Measurements from ENCODE around the gene GJA5. TPM values are rescaled to one million over a fixed set of nuclear protein-coding genes. Genes with fewer than 3 reads are reported as not detected.

The GJA5 gene
- total RNA-seq, 4 donors from 2014 or later: 2.7 to 50.7 (median 20.2) TPM

DNA sequence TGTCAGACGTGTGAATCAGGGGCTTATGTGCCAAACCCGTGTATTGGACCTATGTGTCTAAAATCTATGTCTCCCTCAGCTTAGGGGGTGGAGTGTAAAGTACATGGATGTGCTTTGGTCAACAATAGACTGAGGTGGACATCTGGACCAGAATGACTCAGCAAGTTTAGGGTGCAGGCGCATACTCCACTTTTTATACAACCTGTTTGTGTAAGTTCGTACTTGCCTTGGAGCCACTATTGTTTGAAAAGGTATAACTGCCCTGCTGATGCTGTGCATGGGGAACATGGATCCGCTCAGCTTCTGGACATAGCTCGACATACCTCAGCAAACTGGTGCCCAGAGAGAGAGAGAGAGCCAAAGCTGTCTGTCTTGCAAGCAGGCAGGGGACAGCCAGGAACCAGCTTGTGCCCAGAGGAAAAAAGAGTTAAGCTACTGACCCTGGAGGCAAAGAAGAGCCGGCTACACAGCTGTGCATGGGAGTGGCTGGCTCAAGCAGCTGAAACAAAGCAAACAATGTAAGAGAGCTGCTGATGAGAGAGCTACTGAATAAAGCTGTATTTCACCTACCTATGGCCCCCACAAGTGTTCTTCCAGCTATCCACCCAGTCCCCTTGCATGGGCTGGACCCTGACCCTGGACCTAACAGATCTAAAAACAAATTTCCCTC is 41.2 kb downstream of the GJA5 start:
- Histone ChIP-seq H3K9me3 (no peaks in the 10 kb centered on the region), H3K4me3 (no peak overlapping the region), H3K36me3 (no peaks in the 10 kb centered on the region), H3K27ac (no peak overlapping the region), H3K27me3 (no peaks in the 10 kb centered on the region), H3K4me1 (no peaks in the 10 kb centered on the region)
- TF ChIP-seq, protein P1, sequence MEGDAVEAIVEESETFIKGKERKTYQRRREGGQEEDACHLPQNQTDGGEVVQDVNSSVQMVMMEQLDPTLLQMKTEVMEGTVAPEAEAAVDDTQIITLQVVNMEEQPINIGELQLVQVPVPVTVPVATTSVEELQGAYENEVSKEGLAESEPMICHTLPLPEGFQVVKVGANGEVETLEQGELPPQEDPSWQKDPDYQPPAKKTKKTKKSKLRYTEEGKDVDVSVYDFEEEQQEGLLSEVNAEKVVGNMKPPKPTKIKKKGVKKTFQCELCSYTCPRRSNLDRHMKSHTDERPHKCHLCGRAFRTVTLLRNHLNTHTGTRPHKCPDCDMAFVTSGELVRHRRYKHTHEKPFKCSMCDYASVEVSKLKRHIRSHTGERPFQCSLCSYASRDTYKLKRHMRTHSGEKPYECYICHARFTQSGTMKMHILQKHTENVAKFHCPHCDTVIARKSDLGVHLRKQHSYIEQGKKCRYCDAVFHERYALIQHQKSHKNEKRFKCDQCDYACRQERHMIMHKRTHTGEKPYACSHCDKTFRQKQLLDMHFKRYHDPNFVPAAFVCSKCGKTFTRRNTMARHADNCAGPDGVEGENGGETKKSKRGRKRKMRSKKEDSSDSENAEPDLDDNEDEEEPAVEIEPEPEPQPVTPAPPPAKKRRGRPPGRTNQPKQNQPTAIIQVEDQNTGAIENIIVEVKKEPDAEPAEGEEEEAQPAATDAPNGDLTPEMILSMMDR (IDR thresholded peaks at IDR 0.05): no peak
- TF ChIP-seq EP300 (IDR thresholded peaks at IDR 0.05) (no peak), POLR2A (IDR thresholded peaks at IDR 0.05) (no peak)
- WGBS, 2 donors: 85 to 90% methylated on average over 7 of the region's 7 CpGs
- DNase-seq (ENCODE audit: low spot score in 2 of 2): no peak

DNA sequence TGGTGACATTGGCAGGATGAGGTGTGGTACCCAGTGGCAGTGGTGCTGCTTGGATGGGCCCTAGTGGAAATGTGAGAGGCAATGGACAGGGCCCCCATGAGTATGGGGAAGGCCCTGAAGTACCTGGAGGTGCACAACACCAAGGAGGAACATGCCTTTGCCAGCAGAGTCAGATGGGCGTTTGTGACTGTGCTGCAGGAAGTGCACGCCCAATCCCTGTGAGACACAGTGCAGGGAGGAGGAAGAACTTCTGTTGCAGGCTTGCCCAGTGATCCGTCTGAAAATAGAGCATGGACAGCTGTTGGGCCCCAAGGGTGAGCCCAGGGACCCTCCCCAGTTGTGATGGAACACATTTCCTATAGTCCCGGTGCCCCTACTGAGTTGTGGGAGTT is 42.7 kb downstream of the GJA5 start:
- Histone ChIP-seq H3K4me1 (peaks cover 0 to 4% (median 0%) of the 10 kb centered on the region in 4 donors), H3K9me3 (no peaks in the 10 kb centered on the region), H3K27me3 (no peaks in the 10 kb centered on the region), H3K27ac (no peak overlapping the region), H3K4me3 (no peak overlapping the region), H3K36me3 (no peaks in the 10 kb centered on the region)
- TF ChIP-seq, protein P1 (IDR thresholded peaks at IDR 0.05): no peak
- TF ChIP-seq POLR2A (IDR thresholded peaks at IDR 0.05) (no peak), EP300 (IDR thresholded peaks at IDR 0.05) (no peak)
- DNase-seq (ENCODE audit: low spot score in 2 of 2): no peak
- WGBS, 2 donors: 46 to 70% methylated on average over 4 of the region's 4 CpGs

DNA sequence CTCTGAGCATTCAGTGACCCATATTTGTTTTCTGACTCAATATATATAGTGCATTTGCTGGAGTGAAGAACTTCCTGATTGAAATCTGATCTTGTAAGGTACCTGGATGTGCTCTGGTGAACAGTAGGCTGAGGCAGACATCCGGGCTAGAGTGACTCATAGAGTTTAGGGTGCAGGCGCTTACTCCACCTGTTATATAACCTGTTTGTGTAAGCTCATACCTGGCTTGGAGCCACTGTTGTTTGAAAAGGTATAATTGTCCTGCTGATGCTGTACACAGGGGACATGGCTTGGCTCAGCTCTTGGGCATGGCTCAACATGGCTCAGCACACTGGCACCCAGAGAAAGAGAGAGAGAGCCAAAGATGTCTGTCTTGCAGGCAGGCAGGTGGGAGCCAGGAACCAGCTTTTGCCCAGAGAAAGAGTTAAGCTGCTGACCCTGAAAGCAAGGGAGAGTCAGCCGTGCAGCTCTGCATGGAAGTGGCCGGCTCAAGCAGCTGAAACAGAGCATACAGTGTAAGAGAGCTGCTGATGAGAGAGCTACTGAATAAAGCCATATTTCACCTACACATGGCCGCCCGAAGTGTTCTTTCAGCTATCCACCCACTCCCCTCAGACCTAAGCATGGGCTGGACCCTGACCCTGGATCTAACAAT is 43.2 kb downstream of the GJA5 start:
- Histone ChIP-seq H3K4me3 (no peak overlapping the region), H3K4me1 (peaks cover 0 to 8% (median 0%) of the 10 kb centered on the region in 4 donors), H3K36me3 (no peaks in the 10 kb centered on the region), H3K27me3 (no peaks in the 10 kb centered on the region), H3K9me3 (no peaks in the 10 kb centered on the region), H3K27ac (no peak overlapping the region)
- TF ChIP-seq, protein P1 (IDR thresholded peaks at IDR 0.05): no peak
- no peak for TF ChIP-seq POLR2A (IDR thresholded peaks at IDR 0.05)
- no peak for TF ChIP-seq EP300 (IDR thresholded peaks at IDR 0.05)
- DNase-seq (ENCODE audit: low spot score in 2 of 2): no peak
- 76 to 78% methylated on average over 6 of the region's 6 CpGs for WGBS, 2 donors

GRCh38 chr1:147712605-147713004 is 47.8 kb downstream of the GJA5 start:
- Histone ChIP-seq H3K27ac (no peak overlapping the region), H3K4me3 (no peak overlapping the region), H3K36me3 (no peaks in the 10 kb centered on the region), H3K9me3 (no peaks in the 10 kb centered on the region), H3K4me1 (peaks cover 0 to 8% (median 0%) of the 10 kb centered on the region in 4 donors), H3K27me3 (no peaks in the 10 kb centered on the region)
- TF ChIP-seq, protein P1 (IDR thresholded peaks at IDR 0.05): no peak
- no peak for TF ChIP-seq EP300 (IDR thresholded peaks at IDR 0.05)
- no peak for TF ChIP-seq POLR2A (IDR thresholded peaks at IDR 0.05)
- no peak for DNase-seq (ENCODE audit: low spot score in 2 of 2)

Other genes with a start within 250 kb of the GJA5 start
- gene BCL9, start 219.1 kb downstream of the GJA5 start, total RNA-seq: 10 to 100 TPM in 3 of 4 donors, 1 to 10 TPM in 1; 9.6 to 16.5 (median 11.4) TPM
- 10 to 100 TPM; 13.7 to 29.4 (median 20.9) TPM for gene ACP6, start 90.1 kb downstream of the GJA5 start, total RNA-seq
- not detected for gene GJA8, start 142.2 kb upstream of the GJA5 start, total RNA-seq
- gene GPR89B, start 167.8 kb upstream of the GJA5 start, total RNA-seq: 10 to 100 TPM in 3 of 4 donors, 1 to 10 TPM in 1; 7.5 to 23.2 (median 16.1) TPM